GM19043 (cell line): ENCODE data around the gene ZNF277.
A peak's percentile ranks its signal among the peaks of the same experiment; 100 is the strongest.

ENCODE experiments used
- ATAC-seq: cut with Tn5 transposase; IDR thresholded peaks from one replicate; pipeline ENCODE4 v1.9.1; 2021; ENCODE audit warnings: low read depth; ENCODE audit not compliant: unreplicated experiment

Gene ZNF277

GRCh38 chr7:112206238-112206990, at the start of gene ZNF277, which contains the start of gene DOCK4:
ZNF277 (plus strand) TSS chr7:112206695; CDS start chr7:112206717, 22 bp downstream.
DOCK4 (minus strand) TSS chr7:112206399; CDS start chr7:112206138, 261 bp downstream.
- ATAC-seq: peak; percentile 92

GRCh38 chr7:112157072-112157471, 49.4 kb upstream of the ZNF277 start:
- ATAC-seq: no peak

- ATAC-seq: no peak
Measured at GRCh38 chr7:112159351-112159750, 47.1 kb upstream of the ZNF277 start.

- no peak for ATAC-seq
Measured at GRCh38 chr7:112160130-112160770, 46.2 kb upstream of the ZNF277 start.

- no peak for ATAC-seq
Measured at GRCh38 chr7:112160771-112161150, 45.7 kb upstream of the ZNF277 start.

GRCh38 chr7:112161253-112162141, 45.0 kb upstream of the ZNF277 start:
- ATAC-seq: no peak

GRCh38 chr7:112162142-112162766, 44.2 kb upstream of the ZNF277 start:
- ATAC-seq: no peak

GRCh38 chr7:112162784-112163506, 43.5 kb upstream of the ZNF277 start:
- no peak for ATAC-seq

- no peak for ATAC-seq
Measured at GRCh38 chr7:112167147-112167546, 39.3 kb upstream of the ZNF277 start.

GRCh38 chr7:112168915-112169314, 37.6 kb upstream of the ZNF277 start:
- ATAC-seq: no peak

GRCh38 chr7:112171673-112172072, 34.8 kb upstream of the ZNF277 start:
- ATAC-seq: no peak

- no peak for ATAC-seq
Measured at GRCh38 chr7:112172870-112173567, 33.5 kb upstream of the ZNF277 start.

GRCh38 chr7:112173568-112173905, 33.0 kb upstream of the ZNF277 start:
- ATAC-seq: no peak

- ATAC-seq: no peak
Measured at GRCh38 chr7:112174192-112174591, 32.3 kb upstream of the ZNF277 start.

GRCh38 chr7:112176241-112176640, 30.3 kb upstream of the ZNF277 start:
- ATAC-seq: no peak

- no peak for ATAC-seq
Measured at GRCh38 chr7:112176693-112177415, 29.6 kb upstream of the ZNF277 start.

GRCh38 chr7:112180223-112180622, 26.3 kb upstream of the ZNF277 start:
- ATAC-seq: no peak

GRCh38 chr7:112182749-112183148, 23.7 kb upstream of the ZNF277 start:
- ATAC-seq: no peak

GRCh38 chr7:112183266-112183665, 23.2 kb upstream of the ZNF277 start:
- no peak for ATAC-seq
